HG03432 (cell line): Measurements from ENCODE around the gene MIOS.

Experiments
- ATAC-seq: cut with Tn5 transposase; IDR thresholded peaks from one replicate; pipeline ENCODE4 v1.9.1; 2021; ENCODE audit warnings: mild to moderate bottlenecking, moderate library complexity; ENCODE audit not compliant: unreplicated experiment

Gene MIOS

GRCh38 chr7:7581531-7582179, 15.0 kb downstream of the MIOS start:
- ATAC-seq: no peak

GRCh38 chr7:7582596-7582995, 15.9 kb downstream of the MIOS start:
- ATAC-seq: no peak

- no peak for ATAC-seq
Observed at GRCh38 chr7:7583731-7584130, 17.0 kb downstream of the MIOS start.

- no peak for ATAC-seq
Observed at GRCh38 chr7:7584653-7585052, 18.0 kb downstream of the MIOS start.

GRCh38 chr7:7585241-7585928, 18.7 kb downstream of the MIOS start:
- ATAC-seq: no peak

GRCh38 chr7:7595451-7595850, 28.8 kb downstream of the MIOS start:
- no peak for ATAC-seq

- no peak for ATAC-seq
Observed at GRCh38 chr7:7596176-7596575, 29.5 kb downstream of the MIOS start.

- ATAC-seq: no peak
Observed at GRCh38 chr7:7607010-7607409, 40.3 kb downstream of the MIOS start.

GRCh38 chr7:7609330-7609729, 42.6 kb downstream of the MIOS start:
- no peak for ATAC-seq

GRCh38 chr7:7612519-7612918, 45.8 kb downstream of the MIOS start:
- ATAC-seq: no peak

- no peak for ATAC-seq
Observed at GRCh38 chr7:7613210-7613609, 46.5 kb downstream of the MIOS start.

GRCh38 chr7:7614018-7614741, 47.5 kb downstream of the MIOS start:
- no peak for ATAC-seq

- ATAC-seq: no peak
Observed at GRCh38 chr7:7617550-7617949, 50.9 kb downstream of the MIOS start.

GRCh38 chr7:7618410-7618809, 51.7 kb downstream of the MIOS start:
- no peak for ATAC-seq

- no peak for ATAC-seq
Observed at GRCh38 chr7:7620236-7620635, 53.6 kb downstream of the MIOS start.

GRCh38 chr7:7620644-7621210, 54.0 kb downstream of the MIOS start:
- ATAC-seq: no peak

GRCh38 chr7:7628476-7628875, 61.8 kb downstream of the MIOS start:
- ATAC-seq: no peak

- ATAC-seq: no peak
Observed at GRCh38 chr7:7630626-7631329, 64.1 kb downstream of the MIOS start.

GRCh38 chr7:7639421-7639820, 72.7 kb downstream of the MIOS start:
- ATAC-seq: no peak

GRCh38 chr7:7639847-7640220, 73.2 kb downstream of the MIOS start:
- ATAC-seq: peak; percentile 3
